LNCaP clone FGC (cell line): ENCODE results near the gene PES1.

Experiments
- DNase-seq: peaks from one replicate; pipeline ENCODE4 v3.0.0-alpha.2; 2011; ENCODE audit warnings: low read depth
- H3K4me3 ChIP-seq: 2 replicates; pipeline ENCODE4 v1.5.1; 2011; ENCODE audit warnings: mild to moderate bottlenecking, low read depth, low read length, control low read depth
- CTCF ChIP-seq: IDR thresholded peaks from 2 replicates; pipeline ENCODE4 v1.5.1; 2012; ENCODE audit warnings: mild to moderate bottlenecking; ENCODE audit not compliant: control insufficient read depth, insufficient read depth; ENCODE audit errors: extremely low read depth

Gene PES1

GRCh38 chr22:30614879-30615278 is 23.2 kb upstream of the PES1 start:
- no peak overlapping the region for H3K4me3 ChIP-seq
- no peak for DNase-seq
- no peak for TF ChIP-seq CTCF

- TF ChIP-seq CTCF, result no peak
- H3K4me3 ChIP-seq, result no peak overlapping the region
- no peak for DNase-seq
Measured at GRCh38 chr22:30614268-30614667, 22.6 kb upstream of the PES1 start.

GRCh38 chr22:30612789-30613188 is 21.1 kb upstream of the PES1 start:
- TF ChIP-seq CTCF, result no peak
- no peak for DNase-seq
- H3K4me3 ChIP-seq, result no peak overlapping the region

GRCh38 chr22:30611197-30611596 is 19.5 kb upstream of the PES1 start:
- H3K4me3 ChIP-seq, result no peak overlapping the region
- no peak for TF ChIP-seq CTCF
- DNase-seq, result no peak

- no peak overlapping the region for H3K4me3 ChIP-seq
- no peak for DNase-seq
- TF ChIP-seq CTCF, result no peak
Measured at GRCh38 chr22:30610299-30610698, 18.6 kb upstream of the PES1 start.

- TF ChIP-seq CTCF, result no peak
- H3K4me3 ChIP-seq, result no peak overlapping the region
- no peak for DNase-seq
Measured at GRCh38 chr22:30609260-30610185, 17.8 kb upstream of the PES1 start.

GRCh38 chr22:30607939-30608338 is 16.2 kb upstream of the PES1 start:
- DNase-seq, result no peak
- no peak overlapping the region for H3K4me3 ChIP-seq
- no peak for TF ChIP-seq CTCF
